ENCODE results near the gene DLX2. TPM values are rescaled to one million over a fixed set of nuclear protein-coding genes. Genes with fewer than 3 reads are reported as not detected.

DLX2 gene
- total and polyA plus RNA-seq, 2 of the 13 experiments (the other 11 are each of a cell fraction or from before 2014, with no cell fraction given): 0.07 to 0.15 TPM

DNA sequence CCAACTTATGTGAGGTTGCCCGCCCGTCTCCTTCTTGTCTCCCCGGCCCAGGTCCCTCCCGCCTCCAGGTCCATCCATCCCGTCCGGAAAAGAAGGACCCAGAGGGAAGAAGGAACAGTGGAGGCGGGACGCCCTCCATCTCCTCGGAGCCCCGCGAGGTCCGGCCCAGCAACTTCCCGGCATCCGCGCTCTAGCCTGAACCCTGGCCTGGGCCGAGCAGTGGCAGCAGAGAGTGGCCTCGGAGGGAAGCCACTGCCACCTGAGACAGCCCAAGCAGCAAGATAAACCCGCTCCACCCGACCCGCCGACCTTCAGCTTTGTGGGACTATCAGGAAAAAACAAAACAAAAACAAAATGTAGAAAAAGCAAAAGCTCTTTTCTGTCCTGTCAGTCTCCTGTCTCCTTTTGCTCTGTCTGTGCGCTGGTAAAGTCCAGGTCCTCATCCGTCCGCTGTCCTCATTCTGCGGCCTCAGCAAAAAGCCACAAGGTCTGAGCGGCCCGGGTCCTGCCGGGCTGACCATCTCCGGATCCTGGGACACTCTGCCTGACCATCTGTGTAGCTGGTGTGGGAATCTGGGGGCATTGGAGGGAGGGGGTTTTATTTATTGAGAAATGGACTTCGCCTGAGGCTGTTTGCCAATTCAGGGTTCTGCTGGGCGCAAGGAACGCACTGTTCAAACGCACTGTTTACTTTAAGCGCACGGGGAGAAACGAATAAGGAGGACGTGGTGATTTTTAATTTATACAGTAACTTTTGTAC lies 14.3 kb downstream of the DLX2 start (continued):
- no peak for TF ChIP-seq MLLT10 (CRISPR knock-in tag; IDR thresholded peaks at IDR 0.05)
- TF ChIP-seq, protein P1, sequence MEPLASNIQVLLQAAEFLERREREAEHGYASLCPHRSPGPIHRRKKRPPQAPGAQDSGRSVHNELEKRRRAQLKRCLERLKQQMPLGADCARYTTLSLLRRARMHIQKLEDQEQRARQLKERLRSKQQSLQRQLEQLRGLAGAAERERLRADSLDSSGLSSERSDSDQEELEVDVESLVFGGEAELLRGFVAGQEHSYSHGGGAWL (CRISPR knock-in tag; IDR thresholded peaks at IDR 0.05): no peak
- TF ChIP-seq FOXA1 (IDR thresholded peaks at IDR 0.05): no peak
- peak; percentile 56 for TF ChIP-seq FOXA1 (CRISPR knock-in tag; IDR thresholded peaks at IDR 0.05)
- TF ChIP-seq EZH2 (conservative IDR thresholded peaks at IDR 0.05; ENCODE audit: low read depth, low read length): peak; percentile 88; the same call in 1 of the 2 replicates
- no peak for TF ChIP-seq PHF8 (CRISPR knock-in tag; IDR thresholded peaks at IDR 0.05)
- TF ChIP-seq, protein P2, sequence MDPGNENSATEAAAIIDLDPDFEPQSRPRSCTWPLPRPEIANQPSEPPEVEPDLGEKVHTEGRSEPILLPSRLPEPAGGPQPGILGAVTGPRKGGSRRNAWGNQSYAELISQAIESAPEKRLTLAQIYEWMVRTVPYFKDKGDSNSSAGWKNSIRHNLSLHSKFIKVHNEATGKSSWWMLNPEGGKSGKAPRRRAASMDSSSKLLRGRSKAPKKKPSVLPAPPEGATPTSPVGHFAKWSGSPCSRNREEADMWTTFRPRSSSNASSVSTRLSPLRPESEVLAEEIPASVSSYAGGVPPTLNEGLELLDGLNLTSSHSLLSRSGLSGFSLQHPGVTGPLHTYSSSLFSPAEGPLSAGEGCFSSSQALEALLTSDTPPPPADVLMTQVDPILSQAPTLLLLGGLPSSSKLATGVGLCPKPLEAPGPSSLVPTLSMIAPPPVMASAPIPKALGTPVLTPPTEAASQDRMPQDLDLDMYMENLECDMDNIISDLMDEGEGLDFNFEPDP (CRISPR knock-in tag; conservative IDR thresholded peaks at IDR 0.05): no peak
- peak; percentile 50; the same call in 1 of the 2 replicates for TF ChIP-seq SOX13 (IDR thresholded peaks at IDR 0.05)
- no peak for TF ChIP-seq SOX13 (CRISPR knock-in tag; conservative IDR thresholded peaks at IDR 0.05 in 1 of 2, IDR thresholded peaks at IDR 0.05 in 1 of 2)
- TF ChIP-seq, protein P3, sequence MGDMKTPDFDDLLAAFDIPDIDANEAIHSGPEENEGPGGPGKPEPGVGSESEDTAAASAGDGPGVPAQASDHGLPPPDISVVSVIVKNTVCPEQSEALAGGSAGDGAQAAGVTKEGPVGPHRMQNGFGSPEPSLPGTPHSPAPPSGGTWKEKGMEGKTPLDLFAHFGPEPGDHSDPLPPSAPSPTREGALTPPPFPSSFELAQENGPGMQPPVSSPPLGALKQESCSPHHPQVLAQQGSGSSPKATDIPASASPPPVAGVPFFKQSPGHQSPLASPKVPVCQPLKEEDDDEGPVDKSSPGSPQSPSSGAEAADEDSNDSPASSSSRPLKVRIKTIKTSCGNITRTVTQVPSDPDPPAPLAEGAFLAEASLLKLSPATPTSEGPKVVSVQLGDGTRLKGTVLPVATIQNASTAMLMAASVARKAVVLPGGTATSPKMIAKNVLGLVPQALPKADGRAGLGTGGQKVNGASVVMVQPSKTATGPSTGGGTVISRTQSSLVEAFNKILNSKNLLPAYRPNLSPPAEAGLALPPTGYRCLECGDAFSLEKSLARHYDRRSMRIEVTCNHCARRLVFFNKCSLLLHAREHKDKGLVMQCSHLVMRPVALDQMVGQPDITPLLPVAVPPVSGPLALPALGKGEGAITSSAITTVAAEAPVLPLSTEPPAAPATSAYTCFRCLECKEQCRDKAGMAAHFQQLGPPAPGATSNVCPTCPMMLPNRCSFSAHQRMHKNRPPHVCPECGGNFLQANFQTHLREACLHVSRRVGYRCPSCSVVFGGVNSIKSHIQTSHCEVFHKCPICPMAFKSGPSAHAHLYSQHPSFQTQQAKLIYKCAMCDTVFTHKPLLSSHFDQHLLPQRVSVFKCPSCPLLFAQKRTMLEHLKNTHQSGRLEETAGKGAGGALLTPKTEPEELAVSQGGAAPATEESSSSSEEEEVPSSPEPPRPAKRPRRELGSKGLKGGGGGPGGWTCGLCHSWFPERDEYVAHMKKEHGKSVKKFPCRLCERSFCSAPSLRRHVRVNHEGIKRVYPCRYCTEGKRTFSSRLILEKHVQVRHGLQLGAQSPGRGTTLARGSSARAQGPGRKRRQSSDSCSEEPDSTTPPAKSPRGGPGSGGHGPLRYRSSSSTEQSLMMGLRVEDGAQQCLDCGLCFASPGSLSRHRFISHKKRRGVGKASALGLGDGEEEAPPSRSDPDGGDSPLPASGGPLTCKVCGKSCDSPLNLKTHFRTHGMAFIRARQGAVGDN (CRISPR knock-in tag; IDR thresholded peaks at IDR 0.05): peak; percentile 26; the same call in 1 of the 2 replicates
- peak; percentile 30 for TF ChIP-seq ZFP36 (IDR thresholded peaks at IDR 0.05; ENCODE audit: borderline replicate concordance, low read depth, low read length, partially characterized antibody)
- no peak for TF ChIP-seq CBX2 (IDR thresholded peaks at IDR 0.05; ENCODE audit: low read depth, low read length)
- peak; percentile 59; the same call in 1 of the 2 replicates for TF ChIP-seq CBX2 (CRISPR knock-in tag; IDR thresholded peaks at IDR 0.05; ENCODE audit: low read depth)
- TF ChIP-seq MAFF (IDR thresholded peaks at IDR 0.05; ENCODE audit: low read depth, low read length): peak; percentile 97
- no peak for TF ChIP-seq REPIN1 (CRISPR knock-in tag; IDR thresholded peaks at IDR 0.05; ENCODE audit: borderline replicate concordance, low read depth)
- no peak for TF ChIP-seq TCF7 (IDR thresholded peaks at IDR 0.05; ENCODE audit: low read depth)
- TF ChIP-seq ZNF570 (CRISPR knock-in tag; IDR thresholded peaks at IDR 0.05; ENCODE audit: borderline replicate concordance): no peak
- TF ChIP-seq, protein P4, sequence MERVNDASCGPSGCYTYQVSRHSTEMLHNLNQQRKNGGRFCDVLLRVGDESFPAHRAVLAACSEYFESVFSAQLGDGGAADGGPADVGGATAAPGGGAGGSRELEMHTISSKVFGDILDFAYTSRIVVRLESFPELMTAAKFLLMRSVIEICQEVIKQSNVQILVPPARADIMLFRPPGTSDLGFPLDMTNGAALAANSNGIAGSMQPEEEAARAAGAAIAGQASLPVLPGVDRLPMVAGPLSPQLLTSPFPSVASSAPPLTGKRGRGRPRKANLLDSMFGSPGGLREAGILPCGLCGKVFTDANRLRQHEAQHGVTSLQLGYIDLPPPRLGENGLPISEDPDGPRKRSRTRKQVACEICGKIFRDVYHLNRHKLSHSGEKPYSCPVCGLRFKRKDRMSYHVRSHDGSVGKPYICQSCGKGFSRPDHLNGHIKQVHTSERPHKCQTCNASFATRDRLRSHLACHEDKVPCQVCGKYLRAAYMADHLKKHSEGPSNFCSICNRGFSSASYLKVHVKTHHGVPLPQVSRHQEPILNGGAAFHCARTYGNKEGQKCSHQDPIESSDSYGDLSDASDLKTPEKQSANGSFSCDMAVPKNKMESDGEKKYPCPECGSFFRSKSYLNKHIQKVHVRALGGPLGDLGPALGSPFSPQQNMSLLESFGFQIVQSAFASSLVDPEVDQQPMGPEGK (CRISPR knock-in tag; IDR thresholded peaks at IDR 0.05): peak; percentile 76
- peak; percentile 58; the same call in 1 of the 2 replicates for TF ChIP-seq ZNF274 (CRISPR knock-in tag; IDR thresholded peaks at IDR 0.05)
- TF ChIP-seq, protein P5, sequence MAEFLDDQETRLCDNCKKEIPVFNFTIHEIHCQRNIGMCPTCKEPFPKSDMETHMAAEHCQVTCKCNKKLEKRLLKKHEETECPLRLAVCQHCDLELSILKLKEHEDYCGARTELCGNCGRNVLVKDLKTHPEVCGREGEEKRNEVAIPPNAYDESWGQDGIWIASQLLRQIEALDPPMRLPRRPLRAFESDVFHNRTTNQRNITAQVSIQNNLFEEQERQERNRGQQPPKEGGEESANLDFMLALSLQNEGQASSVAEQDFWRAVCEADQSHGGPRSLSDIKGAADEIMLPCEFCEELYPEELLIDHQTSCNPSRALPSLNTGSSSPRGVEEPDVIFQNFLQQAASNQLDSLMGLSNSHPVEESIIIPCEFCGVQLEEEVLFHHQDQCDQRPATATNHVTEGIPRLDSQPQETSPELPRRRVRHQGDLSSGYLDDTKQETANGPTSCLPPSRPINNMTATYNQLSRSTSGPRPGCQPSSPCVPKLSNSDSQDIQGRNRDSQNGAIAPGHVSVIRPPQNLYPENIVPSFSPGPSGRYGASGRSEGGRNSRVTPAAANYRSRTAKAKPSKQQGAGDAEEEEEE (CRISPR knock-in tag; IDR thresholded peaks at IDR 0.05; ENCODE audit: borderline replicate concordance): no peak
